Measurements from ENCODE around the gene COMTD1.

COMTD1 gene

DNA sequence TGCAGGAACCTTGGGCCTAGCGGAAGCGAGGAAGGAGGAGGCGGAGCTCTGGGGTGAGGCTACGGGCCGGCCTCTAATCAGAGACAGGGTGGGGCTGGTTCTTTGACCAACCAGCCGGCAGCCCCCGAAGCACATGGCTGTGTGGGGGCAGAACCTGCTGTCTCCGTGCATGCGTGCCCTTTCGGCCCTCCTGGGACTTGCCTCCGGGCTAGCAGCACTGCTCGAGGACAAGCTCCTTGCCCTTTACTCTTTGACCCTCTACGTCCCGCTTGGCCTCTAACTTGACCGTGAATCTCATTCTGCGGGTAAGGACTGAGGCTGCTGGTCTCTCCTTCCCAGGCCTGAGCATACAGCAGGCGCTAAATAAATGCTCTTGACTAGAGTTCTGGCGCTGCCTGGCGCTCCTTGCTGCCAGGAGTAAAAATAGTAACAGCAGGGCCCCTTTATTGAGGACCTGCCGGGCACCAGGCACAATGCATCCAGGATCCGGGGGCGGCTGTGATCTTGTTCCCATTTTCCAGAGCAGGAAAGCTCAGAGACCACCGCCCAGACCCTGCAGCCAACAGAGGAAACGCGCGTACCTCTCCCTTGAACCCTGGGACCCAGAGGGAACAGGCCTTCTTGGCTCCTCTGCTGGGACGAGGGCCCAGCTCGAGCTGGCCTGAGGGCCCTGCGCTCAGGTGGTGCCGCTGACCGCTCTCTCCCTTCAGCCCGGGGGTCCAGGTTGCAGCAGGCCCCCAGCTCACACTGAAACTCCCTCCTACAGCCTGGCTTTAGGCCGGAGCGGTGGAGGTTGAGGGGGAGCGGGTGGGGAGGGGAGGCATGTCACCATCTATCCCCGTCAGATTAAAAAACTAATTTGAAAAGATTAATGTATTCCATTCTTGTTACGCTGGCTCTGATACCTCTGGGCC lies 2.7 kb upstream of the COMTD1 start:
- no peak for DNase-seq (ENCODE audit: extremely low read depth, low read depth)
- no peak overlapping the region for H3K4me3 ChIP-seq (replicated peaks; ENCODE audit: low read depth, low read length)
- TF ChIP-seq, protein P1, sequence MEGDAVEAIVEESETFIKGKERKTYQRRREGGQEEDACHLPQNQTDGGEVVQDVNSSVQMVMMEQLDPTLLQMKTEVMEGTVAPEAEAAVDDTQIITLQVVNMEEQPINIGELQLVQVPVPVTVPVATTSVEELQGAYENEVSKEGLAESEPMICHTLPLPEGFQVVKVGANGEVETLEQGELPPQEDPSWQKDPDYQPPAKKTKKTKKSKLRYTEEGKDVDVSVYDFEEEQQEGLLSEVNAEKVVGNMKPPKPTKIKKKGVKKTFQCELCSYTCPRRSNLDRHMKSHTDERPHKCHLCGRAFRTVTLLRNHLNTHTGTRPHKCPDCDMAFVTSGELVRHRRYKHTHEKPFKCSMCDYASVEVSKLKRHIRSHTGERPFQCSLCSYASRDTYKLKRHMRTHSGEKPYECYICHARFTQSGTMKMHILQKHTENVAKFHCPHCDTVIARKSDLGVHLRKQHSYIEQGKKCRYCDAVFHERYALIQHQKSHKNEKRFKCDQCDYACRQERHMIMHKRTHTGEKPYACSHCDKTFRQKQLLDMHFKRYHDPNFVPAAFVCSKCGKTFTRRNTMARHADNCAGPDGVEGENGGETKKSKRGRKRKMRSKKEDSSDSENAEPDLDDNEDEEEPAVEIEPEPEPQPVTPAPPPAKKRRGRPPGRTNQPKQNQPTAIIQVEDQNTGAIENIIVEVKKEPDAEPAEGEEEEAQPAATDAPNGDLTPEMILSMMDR (IDR thresholded peaks at IDR 0.05; ENCODE audit: low read depth, low read length, missing control alignments), result no peak

DNA sequence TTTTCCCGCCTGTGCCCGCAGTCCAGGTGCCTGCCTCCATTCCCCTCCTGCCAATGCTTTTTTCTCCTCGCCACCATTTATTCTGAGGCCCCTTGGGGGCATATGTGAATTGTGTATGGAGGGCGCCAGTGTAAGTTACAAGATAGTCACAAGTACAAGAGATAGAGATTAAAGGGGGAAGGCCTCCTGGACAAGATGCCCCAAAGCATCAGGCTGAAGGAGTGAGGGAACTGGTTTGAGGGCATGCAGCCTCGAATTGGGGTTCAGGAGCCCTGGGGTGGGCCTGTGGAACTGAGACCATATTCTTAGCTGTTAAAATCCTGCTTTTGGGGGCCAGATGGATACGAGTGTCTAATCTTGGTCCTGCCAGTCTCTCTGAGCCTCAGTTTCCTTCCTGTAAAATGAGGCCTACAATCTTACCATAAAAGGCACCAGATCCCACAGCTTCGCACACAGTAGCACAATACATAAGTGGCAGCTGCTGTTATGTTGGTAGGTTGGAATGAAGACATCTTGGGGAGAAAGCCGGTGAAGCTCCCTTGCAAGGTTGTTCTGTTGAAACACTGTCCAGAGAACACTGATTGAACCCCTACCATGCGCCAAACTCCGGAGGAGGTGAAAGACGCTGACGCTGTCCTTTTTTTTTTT lies 545 bp upstream of the COMTD1 start:
- peak overlapping the region; percentile 69 for H3K4me3 ChIP-seq (replicated peaks; ENCODE audit: low read depth, low read length)
- TF ChIP-seq, protein P1 (IDR thresholded peaks at IDR 0.05; ENCODE audit: low read depth, low read length, missing control alignments), result no peak
- DNase-seq (ENCODE audit: extremely low read depth, low read depth), result no peak

DNA sequence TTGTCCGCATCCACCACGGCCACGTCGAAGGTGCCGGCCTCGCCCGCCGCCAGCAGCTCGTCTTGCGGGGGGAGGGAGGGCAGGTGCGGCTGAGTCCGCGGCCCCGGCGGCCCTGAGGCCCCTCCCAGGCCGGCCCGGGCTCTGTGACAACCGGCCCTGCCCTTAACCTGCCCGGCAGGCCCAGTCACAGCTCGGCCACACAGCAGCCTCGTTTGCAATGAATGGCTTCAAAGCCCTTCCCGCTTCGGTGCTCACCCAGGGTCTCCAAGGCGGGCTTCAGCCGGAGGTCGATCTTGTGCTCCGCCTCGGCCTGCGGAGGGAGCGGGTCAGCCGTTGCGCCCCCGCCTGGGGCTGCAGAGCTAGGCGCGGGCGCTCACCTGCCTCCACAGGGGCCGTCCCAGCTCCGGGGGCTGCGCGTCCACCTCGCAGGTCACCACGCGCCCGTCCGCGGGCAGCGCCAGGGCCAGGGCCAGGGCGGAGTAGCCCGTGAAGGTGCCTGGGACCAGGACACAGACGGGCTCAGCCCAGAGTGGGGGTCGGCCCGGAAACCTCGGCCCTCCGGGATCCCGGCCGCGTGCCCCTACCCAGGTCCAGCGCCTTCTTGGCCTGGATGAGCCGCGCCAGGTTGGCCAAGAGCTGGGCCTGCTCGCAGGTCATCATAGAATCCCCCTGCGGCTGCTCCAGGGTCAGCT lies 928 bp downstream of the COMTD1 start:
- no peak for DNase-seq (ENCODE audit: extremely low read depth, low read depth)

DNA sequence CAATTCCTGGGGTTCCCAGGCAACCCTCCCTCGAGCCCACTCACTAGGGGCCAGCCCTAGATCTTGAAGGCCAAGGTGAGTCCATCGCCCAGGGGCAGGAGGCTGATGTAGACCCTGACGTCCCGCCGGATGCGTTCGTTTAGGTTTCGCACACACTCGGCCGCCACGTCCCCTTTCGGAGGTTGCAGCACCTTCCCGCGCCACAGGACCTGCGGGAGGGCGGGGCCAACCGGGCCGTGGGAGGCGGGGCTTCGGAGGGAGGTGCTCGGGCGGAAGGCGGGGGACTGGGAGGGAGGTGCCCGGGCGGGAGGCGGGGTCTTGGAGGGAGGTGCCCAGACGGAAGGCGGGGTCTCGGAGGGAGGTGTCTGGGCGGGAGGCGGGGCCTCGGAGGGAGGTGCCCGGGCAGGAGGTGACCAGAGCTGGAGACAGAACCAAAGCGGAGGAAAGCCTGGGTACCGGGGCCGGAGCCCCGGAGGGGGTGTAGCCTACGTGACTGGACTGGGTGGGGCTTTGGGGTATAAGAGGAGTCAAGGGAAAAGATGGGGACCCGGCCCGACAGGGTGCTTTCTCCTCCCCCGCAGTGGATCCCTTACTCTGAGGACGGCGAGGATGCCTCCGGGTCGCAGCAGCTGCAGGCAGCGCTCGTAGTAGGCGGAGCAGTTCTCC lies 1.6 kb downstream of the COMTD1 start:
- DNase-seq (ENCODE audit: extremely low read depth, low read depth), result peak; percentile 63
- TF ChIP-seq, protein P1 (IDR thresholded peaks at IDR 0.05; ENCODE audit: low read depth, low read length, missing control alignments), result no peak
- H3K4me3 ChIP-seq (replicated peaks; ENCODE audit: low read depth, low read length), result peak overlapping the region; percentile 69

More for the DNA sequence above, 928 bp downstream of the COMTD1 start:
- TF ChIP-seq, protein P1 (IDR thresholded peaks at IDR 0.05; ENCODE audit: low read depth, low read length, missing control alignments), result no peak
- peak overlapping the region; percentile 69 for H3K4me3 ChIP-seq (replicated peaks; ENCODE audit: low read depth, low read length)

DNA sequence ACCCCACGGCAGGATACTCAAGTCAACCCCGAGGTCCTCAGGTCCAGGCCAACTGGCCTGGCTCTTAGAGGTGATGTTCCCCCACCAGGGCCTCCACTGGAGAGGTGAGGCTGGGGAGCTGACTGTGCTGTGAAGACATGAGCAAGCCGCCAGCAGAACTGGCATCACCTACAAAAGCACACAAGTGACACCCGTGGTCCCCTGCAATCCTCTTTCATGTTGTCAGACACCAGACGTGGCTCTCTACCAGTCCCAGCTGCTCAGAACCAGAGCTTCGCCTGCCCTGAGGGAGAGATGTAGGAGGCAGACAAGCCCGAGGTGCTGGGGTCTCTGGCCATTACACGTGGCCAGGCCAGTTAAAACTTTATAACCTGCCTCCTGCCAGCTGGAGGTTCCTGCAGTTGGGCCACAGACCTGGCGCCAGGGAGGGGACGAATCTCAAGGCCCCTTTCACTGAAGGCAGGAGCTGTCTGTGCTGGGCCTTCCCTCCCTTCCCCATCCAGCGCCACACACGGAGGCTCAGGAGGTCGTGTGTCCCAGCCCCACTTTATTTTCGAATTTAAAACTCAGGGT lies 2.2 kb downstream of the COMTD1 start:
- TF ChIP-seq, protein P1 (IDR thresholded peaks at IDR 0.05; ENCODE audit: low read depth, low read length, missing control alignments), result no peak
- H3K4me3 ChIP-seq (replicated peaks; ENCODE audit: low read depth, low read length), result peak overlapping the region; percentile 69
- DNase-seq (ENCODE audit: extremely low read depth, low read depth), result no peak

Data from HFF-Myc (cell line).